ENCODE results near the gene MS4A4E.

DNA sequence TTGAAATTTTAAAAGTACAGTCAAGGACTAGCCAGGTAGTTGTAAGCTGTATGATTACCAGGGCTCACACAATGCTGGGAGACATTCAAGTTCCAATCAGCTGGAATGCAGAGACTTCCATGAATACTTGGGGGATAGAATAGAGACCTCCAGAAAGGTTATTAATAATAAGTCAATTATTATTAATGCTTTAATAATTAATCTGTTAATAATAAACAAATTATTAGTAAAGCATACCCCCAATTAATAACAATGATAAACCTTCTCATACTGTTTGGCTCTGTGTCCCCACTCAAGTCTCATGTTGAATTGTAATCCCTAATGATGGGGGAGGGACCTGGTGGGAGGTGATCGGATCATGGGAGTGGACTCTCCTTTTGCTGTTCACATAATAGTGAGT is 45.5 kb downstream of the MS4A4E start:
- TF ChIP-seq, protein P1, sequence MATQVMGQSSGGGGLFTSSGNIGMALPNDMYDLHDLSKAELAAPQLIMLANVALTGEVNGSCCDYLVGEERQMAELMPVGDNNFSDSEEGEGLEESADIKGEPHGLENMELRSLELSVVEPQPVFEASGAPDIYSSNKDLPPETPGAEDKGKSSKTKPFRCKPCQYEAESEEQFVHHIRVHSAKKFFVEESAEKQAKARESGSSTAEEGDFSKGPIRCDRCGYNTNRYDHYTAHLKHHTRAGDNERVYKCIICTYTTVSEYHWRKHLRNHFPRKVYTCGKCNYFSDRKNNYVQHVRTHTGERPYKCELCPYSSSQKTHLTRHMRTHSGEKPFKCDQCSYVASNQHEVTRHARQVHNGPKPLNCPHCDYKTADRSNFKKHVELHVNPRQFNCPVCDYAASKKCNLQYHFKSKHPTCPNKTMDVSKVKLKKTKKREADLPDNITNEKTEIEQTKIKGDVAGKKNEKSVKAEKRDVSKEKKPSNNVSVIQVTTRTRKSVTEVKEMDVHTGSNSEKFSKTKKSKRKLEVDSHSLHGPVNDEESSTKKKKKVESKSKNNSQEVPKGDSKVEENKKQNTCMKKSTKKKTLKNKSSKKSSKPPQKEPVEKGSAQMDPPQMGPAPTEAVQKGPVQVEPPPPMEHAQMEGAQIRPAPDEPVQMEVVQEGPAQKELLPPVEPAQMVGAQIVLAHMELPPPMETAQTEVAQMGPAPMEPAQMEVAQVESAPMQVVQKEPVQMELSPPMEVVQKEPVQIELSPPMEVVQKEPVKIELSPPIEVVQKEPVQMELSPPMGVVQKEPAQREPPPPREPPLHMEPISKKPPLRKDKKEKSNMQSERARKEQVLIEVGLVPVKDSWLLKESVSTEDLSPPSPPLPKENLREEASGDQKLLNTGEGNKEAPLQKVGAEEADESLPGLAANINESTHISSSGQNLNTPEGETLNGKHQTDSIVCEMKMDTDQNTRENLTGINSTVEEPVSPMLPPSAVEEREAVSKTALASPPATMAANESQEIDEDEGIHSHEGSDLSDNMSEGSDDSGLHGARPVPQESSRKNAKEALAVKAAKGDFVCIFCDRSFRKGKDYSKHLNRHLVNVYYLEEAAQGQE (IDR thresholded peaks at IDR 0.05; ENCODE audit: low read depth): no peak
- TF ChIP-seq TAF1 (IDR thresholded peaks at IDR 0.05; ENCODE audit: low read depth) (no peak), RAD21 (IDR thresholded peaks at IDR 0.05; ENCODE audit: low read depth) (no peak), NFIC (IDR thresholded peaks at IDR 0.05) (no peak)
